Measurements from ENCODE around the gene ING5. TPM values are rescaled to one million over a fixed set of nuclear protein-coding genes. Genes with fewer than 3 reads are reported as not detected.
A peak's percentile ranks its signal among the peaks of the same experiment; 100 is the strongest.

ING5 gene
- total RNA-seq, 1 donor from 2014 or later: 38.3 TPM

- peaks cover 7% of the 10 kb centered on the region for H3K36me3 Mint-ChIP-seq (ENCODE audit: unreplicated experiment)
- no peak for DNase-seq
- no peak for TF ChIP-seq CTCF (IDR thresholded peaks at IDR 0.05; ENCODE audit: partially characterized antibody, unreplicated experiment)
- peak overlapping the region; percentile 81 for H3K27ac Mint-ChIP-seq (ENCODE audit: unreplicated experiment)
- H3K4me3 Mint-ChIP-seq (ENCODE audit: unreplicated experiment): peak overlapping the region; percentile 83
- peaks cover 2% of the 10 kb centered on the region for H3K27me3 Mint-ChIP-seq (ENCODE audit: unreplicated experiment)
- peaks cover 10% of the 10 kb centered on the region for H3K9me3 Mint-ChIP-seq (ENCODE audit: unreplicated experiment)
- peaks cover 4% of the 10 kb centered on the region for H3K4me1 Mint-ChIP-seq (ENCODE audit: low read depth, unreplicated experiment)
Measured at GRCh38 chr2:241703032-241703604, 1.3 kb downstream of the ING5 start.

GRCh38 chr2:241706537-241706936, 4.7 kb downstream of the ING5 start:
- Mint-ChIP-seq H3K27me3 (ENCODE audit: unreplicated experiment) (peaks cover 3% of the 10 kb centered on the region), H3K36me3 (ENCODE audit: unreplicated experiment) (peaks cover 21% of the 10 kb centered on the region), H3K27ac (ENCODE audit: unreplicated experiment) (no peak overlapping the region), H3K4me1 (ENCODE audit: low read depth, unreplicated experiment) (peaks cover 4% of the 10 kb centered on the region), H3K9me3 (ENCODE audit: unreplicated experiment) (peaks cover 10% of the 10 kb centered on the region), H3K4me3 (ENCODE audit: unreplicated experiment) (no peak overlapping the region)
- DNase-seq: no peak
- TF ChIP-seq CTCF (IDR thresholded peaks at IDR 0.05; ENCODE audit: partially characterized antibody, unreplicated experiment): no peak

GRCh38 chr2:241708879-241709278, 7.0 kb downstream of the ING5 start:
- Mint-ChIP-seq H3K4me3 (ENCODE audit: unreplicated experiment) (no peak overlapping the region), H3K4me1 (ENCODE audit: low read depth, unreplicated experiment) (no peaks in the 10 kb centered on the region), H3K36me3 (ENCODE audit: unreplicated experiment) (peaks cover 22% of the 10 kb centered on the region), H3K27me3 (ENCODE audit: unreplicated experiment) (peaks cover 3% of the 10 kb centered on the region), H3K27ac (ENCODE audit: unreplicated experiment) (no peak overlapping the region), H3K9me3 (ENCODE audit: unreplicated experiment) (peaks cover 7% of the 10 kb centered on the region)
- no peak for TF ChIP-seq CTCF (IDR thresholded peaks at IDR 0.05; ENCODE audit: partially characterized antibody, unreplicated experiment)
- no peak for DNase-seq

- Mint-ChIP-seq H3K4me3 (ENCODE audit: unreplicated experiment) (no peak overlapping the region), H3K27me3 (ENCODE audit: unreplicated experiment) (peaks cover 4% of the 10 kb centered on the region), H3K4me1 (ENCODE audit: low read depth, unreplicated experiment) (no peaks in the 10 kb centered on the region), H3K9me3 (ENCODE audit: unreplicated experiment) (peaks cover 11% of the 10 kb centered on the region), H3K27ac (ENCODE audit: unreplicated experiment) (no peak overlapping the region), H3K36me3 (ENCODE audit: unreplicated experiment) (peaks cover 38% of the 10 kb centered on the region)
- no peak for TF ChIP-seq CTCF (IDR thresholded peaks at IDR 0.05; ENCODE audit: partially characterized antibody, unreplicated experiment)
- DNase-seq: no peak
Measured at GRCh38 chr2:241719093-241719492, 17.3 kb downstream of the ING5 start.

- H3K27me3 Mint-ChIP-seq (ENCODE audit: unreplicated experiment): peaks cover 4% of the 10 kb centered on the region
- H3K4me3 Mint-ChIP-seq (ENCODE audit: unreplicated experiment): no peak overlapping the region
- H3K27ac Mint-ChIP-seq (ENCODE audit: unreplicated experiment): no peak overlapping the region
- peaks cover 29% of the 10 kb centered on the region for H3K36me3 Mint-ChIP-seq (ENCODE audit: unreplicated experiment)
- no peak for DNase-seq
- H3K4me1 Mint-ChIP-seq (ENCODE audit: low read depth, unreplicated experiment): no peaks in the 10 kb centered on the region
- peaks cover 11% of the 10 kb centered on the region for H3K9me3 Mint-ChIP-seq (ENCODE audit: unreplicated experiment)
- TF ChIP-seq CTCF (IDR thresholded peaks at IDR 0.05; ENCODE audit: partially characterized antibody, unreplicated experiment): no peak
Measured at GRCh38 chr2:241720099-241720498, 18.3 kb downstream of the ING5 start.

Measured in glutamatergic neuron (in vitro differentiated cells).